ENCODE results near the gene RNF26. TPM values are rescaled to one million over a fixed set of nuclear protein-coding genes. Genes with fewer than 3 reads are reported as not detected.

The RNF26 gene
- total and polyA plus RNA-seq, 4 donors: 5.2 to 27.1 (median 16.8) TPM

GRCh38 chr11:119347940-119348605 lies 13.7 kb downstream of the RNF26 start:
- no peaks in the 10 kb centered on the region for H3K36me3 ChIP-seq (ENCODE audit: control insufficient read depth, insufficient read depth, low read length)
- peaks cover 7% of the 10 kb centered on the region for H3K4me1 ChIP-seq (ENCODE audit: control insufficient read depth, insufficient read depth, low read length)
- H3K27me3 ChIP-seq (ENCODE audit: control insufficient read depth, insufficient read depth, low read length): no peaks in the 10 kb centered on the region
- H3K9me3 ChIP-seq (ENCODE audit: control insufficient read depth, insufficient read depth, low read length): no peaks in the 10 kb centered on the region
- no peak overlapping the region for H3K27ac ChIP-seq (ENCODE audit: low read depth, low read length)
- no peak for DNase-seq (ENCODE audit: low read depth in 4 of 6, low spot score in 6 of 6)
- no peak overlapping the region for H3K4me3 ChIP-seq (ENCODE audit: low read depth, low read length)
- WGBS (ENCODE audit: insufficient coverage): 69% methylated on average over 8 of the region's 16 CpGs

- Histone ChIP-seq H3K4me1 (ENCODE audit: control insufficient read depth, insufficient read depth, low read length) (peaks cover 18% of the 10 kb centered on the region), H3K27me3 (ENCODE audit: control insufficient read depth, insufficient read depth, low read length) (no peaks in the 10 kb centered on the region), H3K4me3 (ENCODE audit: low read depth, low read length) (no peak overlapping the region), H3K36me3 (ENCODE audit: control insufficient read depth, insufficient read depth, low read length) (peaks cover 2% of the 10 kb centered on the region), H3K9me3 (ENCODE audit: control insufficient read depth, insufficient read depth, low read length) (no peaks in the 10 kb centered on the region), H3K27ac (ENCODE audit: low read depth, low read length) (no peak overlapping the region)
- DNase-seq (ENCODE audit: low read depth in 4 of 6, low spot score in 6 of 6): no peak
- 82% methylated on average over 4 of the region's 6 CpGs for WGBS (ENCODE audit: insufficient coverage)
Measured at GRCh38 chr11:119350302-119350701, 16.0 kb downstream of the RNF26 start.

- peaks cover 27% of the 10 kb centered on the region for H3K4me1 ChIP-seq (ENCODE audit: control insufficient read depth, insufficient read depth, low read length)
- no peaks in the 10 kb centered on the region for H3K9me3 ChIP-seq (ENCODE audit: control insufficient read depth, insufficient read depth, low read length)
- WGBS (ENCODE audit: insufficient coverage): no CpG with 5 or more reads among the region's 2 CpGs
- no peak overlapping the region for H3K27ac ChIP-seq (ENCODE audit: low read depth, low read length)
- peaks cover 2% of the 10 kb centered on the region for H3K27me3 ChIP-seq (ENCODE audit: control insufficient read depth, insufficient read depth, low read length)
- DNase-seq (ENCODE audit: low read depth in 4 of 6, low spot score in 6 of 6): no peak
- no peak overlapping the region for H3K4me3 ChIP-seq (ENCODE audit: low read depth, low read length)
- peaks cover 4% of the 10 kb centered on the region for H3K36me3 ChIP-seq (ENCODE audit: control insufficient read depth, insufficient read depth, low read length)
Measured at GRCh38 chr11:119351232-119351631, 16.9 kb downstream of the RNF26 start.

GRCh38 chr11:119352857-119353260 lies 18.5 kb downstream of the RNF26 start:
- H3K4me3 ChIP-seq (ENCODE audit: low read depth, low read length): no peak overlapping the region
- peak in 3 of 6 donors; percentile 81 to 92 (median 91) for DNase-seq (ENCODE audit: low read depth in 4 of 6, low spot score in 6 of 6)
- peaks cover 2% of the 10 kb centered on the region for H3K27me3 ChIP-seq (ENCODE audit: control insufficient read depth, insufficient read depth, low read length)
- H3K9me3 ChIP-seq (ENCODE audit: control insufficient read depth, insufficient read depth, low read length): no peaks in the 10 kb centered on the region
- H3K4me1 ChIP-seq (ENCODE audit: control insufficient read depth, insufficient read depth, low read length): peaks cover 37% of the 10 kb centered on the region
- WGBS (ENCODE audit: insufficient coverage): 26% methylated on average over 4 of the region's 4 CpGs
- H3K36me3 ChIP-seq (ENCODE audit: control insufficient read depth, insufficient read depth, low read length): peaks cover 10% of the 10 kb centered on the region
- H3K27ac ChIP-seq (ENCODE audit: low read depth, low read length): peak overlapping the region; percentile 68

- DNase-seq (ENCODE audit: low read depth in 4 of 6, low spot score in 6 of 6): no peak
- H3K36me3 ChIP-seq (ENCODE audit: control insufficient read depth, insufficient read depth, low read length): peaks cover 25% of the 10 kb centered on the region
- no peak overlapping the region for H3K27ac ChIP-seq (ENCODE audit: low read depth, low read length)
- peaks cover 37% of the 10 kb centered on the region for H3K4me1 ChIP-seq (ENCODE audit: control insufficient read depth, insufficient read depth, low read length)
- peaks cover 2% of the 10 kb centered on the region for H3K27me3 ChIP-seq (ENCODE audit: control insufficient read depth, insufficient read depth, low read length)
- WGBS (ENCODE audit: insufficient coverage): 44% methylated on average over 8 of the region's 9 CpGs
- no peak overlapping the region for H3K4me3 ChIP-seq (ENCODE audit: low read depth, low read length)
- H3K9me3 ChIP-seq (ENCODE audit: control insufficient read depth, insufficient read depth, low read length): no peaks in the 10 kb centered on the region
Measured at GRCh38 chr11:119355091-119355843, 20.9 kb downstream of the RNF26 start.

GRCh38 chr11:119356349-119357031 lies 22.2 kb downstream of the RNF26 start:
- WGBS (ENCODE audit: insufficient coverage): 1% methylated on average over 51 of the region's 54 CpGs
- H3K27ac ChIP-seq (ENCODE audit: low read depth, low read length): peak overlapping the region; percentile 67
- peaks cover 43% of the 10 kb centered on the region for H3K4me1 ChIP-seq (ENCODE audit: control insufficient read depth, insufficient read depth, low read length)
- peak in 3 of 6 donors; percentile 65 to 92 (median 91) for DNase-seq (ENCODE audit: low read depth in 4 of 6, low spot score in 6 of 6)
- peaks cover 25% of the 10 kb centered on the region for H3K36me3 ChIP-seq (ENCODE audit: control insufficient read depth, insufficient read depth, low read length)
- H3K9me3 ChIP-seq (ENCODE audit: control insufficient read depth, insufficient read depth, low read length): no peaks in the 10 kb centered on the region
- H3K27me3 ChIP-seq (ENCODE audit: control insufficient read depth, insufficient read depth, low read length): peaks cover 2% of the 10 kb centered on the region
- H3K4me3 ChIP-seq (ENCODE audit: low read depth, low read length): peak overlapping the region; percentile 56

- H3K27ac ChIP-seq (ENCODE audit: low read depth, low read length): no peak overlapping the region
- WGBS (ENCODE audit: insufficient coverage): 0% methylated on average over 2 of the region's 13 CpGs
- peaks cover 2% of the 10 kb centered on the region for H3K27me3 ChIP-seq (ENCODE audit: control insufficient read depth, insufficient read depth, low read length)
- H3K4me1 ChIP-seq (ENCODE audit: control insufficient read depth, insufficient read depth, low read length): peaks cover 46% of the 10 kb centered on the region
- H3K4me3 ChIP-seq (ENCODE audit: low read depth, low read length): peak overlapping the region; percentile 56
- H3K9me3 ChIP-seq (ENCODE audit: control insufficient read depth, insufficient read depth, low read length): no peaks in the 10 kb centered on the region
- H3K36me3 ChIP-seq (ENCODE audit: control insufficient read depth, insufficient read depth, low read length): peaks cover 25% of the 10 kb centered on the region
- no peak for DNase-seq (ENCODE audit: low read depth in 4 of 6, low spot score in 6 of 6)
Measured at GRCh38 chr11:119357074-119357473, 22.7 kb downstream of the RNF26 start.

GRCh38 chr11:119359365-119360214 lies 25.3 kb downstream of the RNF26 start:
- Histone ChIP-seq H3K4me1 (ENCODE audit: control insufficient read depth, insufficient read depth, low read length) (peaks cover 52% of the 10 kb centered on the region), H3K4me3 (ENCODE audit: low read depth, low read length) (no peak overlapping the region)
- 84% methylated on average over 9 of the region's 10 CpGs for WGBS (ENCODE audit: insufficient coverage)

More at GRCh38 chr11:119359365-119360214, 25.3 kb downstream of the RNF26 start:
- H3K27me3 ChIP-seq (ENCODE audit: control insufficient read depth, insufficient read depth, low read length): peaks cover 2% of the 10 kb centered on the region
- no peak for DNase-seq (ENCODE audit: low read depth in 4 of 6, low spot score in 6 of 6)
- peaks cover 25% of the 10 kb centered on the region for H3K36me3 ChIP-seq (ENCODE audit: control insufficient read depth, insufficient read depth, low read length)
- no peak overlapping the region for H3K27ac ChIP-seq (ENCODE audit: low read depth, low read length)
- no peaks in the 10 kb centered on the region for H3K9me3 ChIP-seq (ENCODE audit: control insufficient read depth, insufficient read depth, low read length)

Measured in spinal cord (tissue), 10 donors.